RCC 7860 (cell line): ENCODE measurements around the gene GATD1.

Source experiments
- DNase-seq: peaks from one replicate; pipeline ENCODE4 v3.0.0-alpha.2; 2015; ENCODE audit warnings: low spot score
- FAIRE-seq: peaks from 2 replicates; lab custom pipeline; 2012; peaks lifted over from hg19 to GRCh38; lab: Jason Lieb, UNC

GATD1 gene

GRCh38 chr11:777288-778255 lies at the start of gene GATD1:
GATD1 (minus strand) TSS chr11:777487; CDS start chr11:777462, 25 bp downstream.
- FAIRE-seq (no peak), DNase-seq (peak; percentile 64)

GRCh38 chr11:826836-827145 lies 49.5 kb upstream of the GATD1 start:
- FAIRE-seq = no peak

GRCh38 chr11:826227-826621 lies 48.9 kb upstream of the GATD1 start:
- FAIRE-seq (no peak), DNase-seq (no peak)

More at GRCh38 chr11:826836-827145, 49.5 kb upstream of the GATD1 start:
- DNase-seq = no peak

- FAIRE-seq = no peak
- no peak for DNase-seq
Measured at GRCh38 chr11:825366-826226, 48.3 kb upstream of the GATD1 start.

- DNase-seq = no peak
- FAIRE-seq = no peak
Measured at GRCh38 chr11:824942-825341, 47.7 kb upstream of the GATD1 start.

GRCh38 chr11:824292-824880 lies 47.1 kb upstream of the GATD1 start:
- no peak for DNase-seq
- FAIRE-seq = no peak

- DNase-seq (no peak), FAIRE-seq (no peak)
Measured at GRCh38 chr11:823441-824291, 46.4 kb upstream of the GATD1 start.

GRCh38 chr11:821512-822371 lies 44.5 kb upstream of the GATD1 start:
- FAIRE-seq (no peak), DNase-seq (no peak)

- DNase-seq (peak; percentile 85), FAIRE-seq (peak; percentile 80)
Measured at GRCh38 chr11:820655-821511, 43.6 kb upstream of the GATD1 start.

- DNase-seq (peak; percentile 61), FAIRE-seq (peak; percentile 52)
Measured at GRCh38 chr11:819943-820649, 42.8 kb upstream of the GATD1 start.

GRCh38 chr11:819129-819931 lies 42.0 kb upstream of the GATD1 start:
- FAIRE-seq = no peak
- DNase-seq = peak; percentile 64

GRCh38 chr11:818396-819128 lies 41.3 kb upstream of the GATD1 start, which contains the start of gene PNPLA2:
PNPLA2 (plus strand) TSS chr11:818914; CDS start chr11:819719, 805 bp downstream.
- no peak for FAIRE-seq
- no peak for DNase-seq

GRCh38 chr11:816433-816779 lies 39.1 kb upstream of the GATD1 start:
- FAIRE-seq (no peak), DNase-seq (no peak)

- DNase-seq (no peak), FAIRE-seq (no peak)
Measured at GRCh38 chr11:815675-816432, 38.6 kb upstream of the GATD1 start.

GRCh38 chr11:813456-814096 lies 36.3 kb upstream of the GATD1 start:
- DNase-seq (no peak), FAIRE-seq (no peak)
